ENCODE measurements around the gene SP100. TPM values are rescaled to one million over a fixed set of nuclear protein-coding genes. Genes with fewer than 3 reads are reported as not detected.

The SP100 gene
- total RNA-seq, 1 donor from 2014 or later = 64.8 TPM

DNA sequence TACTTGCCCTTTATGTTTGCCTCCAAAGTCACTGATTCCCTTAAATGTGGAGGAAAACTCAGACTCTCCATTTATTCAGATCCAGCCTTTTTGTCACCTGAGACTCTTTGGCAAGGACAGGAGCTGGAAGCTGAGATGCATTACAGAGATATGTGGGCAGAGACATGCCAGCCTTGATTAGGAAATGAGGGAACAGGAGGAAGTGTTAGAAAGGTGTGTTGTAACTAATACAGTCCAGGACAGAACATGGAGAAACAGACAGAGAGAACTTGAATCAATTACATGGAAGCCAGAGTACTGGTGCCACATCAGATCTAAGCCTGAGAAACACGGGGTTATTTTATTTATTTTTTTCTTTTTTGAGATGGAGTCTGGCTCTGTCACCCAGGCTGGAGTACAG, 79.0 kb downstream of the SP100 start:
- TF ChIP-seq POLR2AphosphoS5 (IDR thresholded peaks at IDR 0.05; ENCODE audit: insufficient read depth in 1 of 2, low read depth in 1 of 2) = no peak
- no peaks in the 10 kb centered on the region for H3K27me3 ChIP-seq
- intact Hi-C loops (cut with DNase I) = no loop called here
- no peaks in the 10 kb centered on the region for H3K4me1 ChIP-seq
- H3K27ac ChIP-seq = no peak overlapping the region
- H3K9me3 ChIP-seq = no peaks in the 10 kb centered on the region
- no peak for DNase-seq (ENCODE audit: extremely low spot score in 2 of 2)
- peaks cover 0 to 40% of the 10 kb centered on the region in 2 donors for H3K36me3 ChIP-seq
- H3K4me3 ChIP-seq = no peak overlapping the region

DNA sequence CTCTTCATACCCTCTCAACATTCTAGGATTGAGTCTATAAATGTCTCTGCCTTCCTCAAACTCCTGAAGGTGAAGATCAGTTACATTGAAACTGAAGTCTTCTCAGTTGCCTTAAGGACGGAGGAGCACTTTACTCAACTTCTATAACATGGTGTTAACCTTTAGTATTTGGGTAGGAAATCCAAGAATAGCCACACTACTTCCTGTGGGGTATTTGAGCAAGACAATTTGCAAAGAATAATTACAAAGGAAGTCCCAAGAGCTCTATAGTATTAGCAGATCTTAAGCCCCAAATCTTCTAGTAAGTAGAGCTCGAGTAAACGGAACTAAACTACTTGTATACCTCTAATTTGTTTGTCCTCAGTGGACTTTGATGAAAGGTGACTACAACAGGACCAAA, 80.9 kb downstream of the SP100 start:
- DNase-seq (ENCODE audit: extremely low spot score in 2 of 2) = no peak
- Histone ChIP-seq H3K4me3 (no peak overlapping the region), H3K9me3 (no peaks in the 10 kb centered on the region), H3K27me3 (no peaks in the 10 kb centered on the region), H3K27ac (no peak overlapping the region), H3K36me3 (peaks cover 0 to 23% of the 10 kb centered on the region in 2 donors), H3K4me1 (no peaks in the 10 kb centered on the region)
- TF ChIP-seq, protein P1, sequence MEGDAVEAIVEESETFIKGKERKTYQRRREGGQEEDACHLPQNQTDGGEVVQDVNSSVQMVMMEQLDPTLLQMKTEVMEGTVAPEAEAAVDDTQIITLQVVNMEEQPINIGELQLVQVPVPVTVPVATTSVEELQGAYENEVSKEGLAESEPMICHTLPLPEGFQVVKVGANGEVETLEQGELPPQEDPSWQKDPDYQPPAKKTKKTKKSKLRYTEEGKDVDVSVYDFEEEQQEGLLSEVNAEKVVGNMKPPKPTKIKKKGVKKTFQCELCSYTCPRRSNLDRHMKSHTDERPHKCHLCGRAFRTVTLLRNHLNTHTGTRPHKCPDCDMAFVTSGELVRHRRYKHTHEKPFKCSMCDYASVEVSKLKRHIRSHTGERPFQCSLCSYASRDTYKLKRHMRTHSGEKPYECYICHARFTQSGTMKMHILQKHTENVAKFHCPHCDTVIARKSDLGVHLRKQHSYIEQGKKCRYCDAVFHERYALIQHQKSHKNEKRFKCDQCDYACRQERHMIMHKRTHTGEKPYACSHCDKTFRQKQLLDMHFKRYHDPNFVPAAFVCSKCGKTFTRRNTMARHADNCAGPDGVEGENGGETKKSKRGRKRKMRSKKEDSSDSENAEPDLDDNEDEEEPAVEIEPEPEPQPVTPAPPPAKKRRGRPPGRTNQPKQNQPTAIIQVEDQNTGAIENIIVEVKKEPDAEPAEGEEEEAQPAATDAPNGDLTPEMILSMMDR (IDR thresholded peaks at IDR 0.05) = no peak
- TF ChIP-seq POLR2A (IDR thresholded peaks at IDR 0.05) = no peak
- intact Hi-C loops (cut with DNase I) = no loop called here

DNA sequence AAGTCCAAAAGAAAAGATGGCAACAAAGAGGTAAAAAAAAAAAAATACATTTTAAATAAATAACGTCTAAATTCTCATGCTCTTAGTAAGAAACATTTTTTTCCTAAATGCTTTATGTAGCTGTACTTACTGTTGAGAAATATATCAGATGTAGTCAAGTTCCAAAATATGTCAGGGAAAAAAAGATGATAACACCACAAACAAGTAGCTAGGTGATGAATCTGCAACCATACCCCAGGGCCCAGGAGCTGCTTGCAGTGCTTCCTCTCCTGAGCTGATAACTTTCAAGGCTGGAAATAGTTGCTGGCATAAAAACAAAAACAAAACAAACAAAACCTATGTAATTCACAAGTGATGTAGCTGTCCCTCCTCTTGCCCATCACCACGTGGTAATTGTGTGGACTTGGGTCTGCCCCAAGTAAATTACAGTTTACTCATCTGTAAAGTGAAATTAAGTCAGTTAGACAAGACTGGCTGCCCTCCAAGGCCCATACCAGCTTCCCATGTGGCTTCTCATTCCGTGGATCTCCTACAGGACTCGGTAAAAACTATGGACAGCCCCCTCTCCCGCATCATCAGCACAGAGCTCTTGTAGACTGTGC, 82.6 kb downstream of the SP100 start:
- Histone ChIP-seq H3K27ac (no peak overlapping the region), H3K36me3 (peaks cover 0 to 23% of the 10 kb centered on the region in 2 donors), H3K4me1 (no peaks in the 10 kb centered on the region), H3K9me3 (no peaks in the 10 kb centered on the region), H3K27me3 (no peaks in the 10 kb centered on the region), H3K4me3 (no peak overlapping the region)
- intact Hi-C loops (cut with DNase I) = no loop called here
- no peak for TF ChIP-seq POLR2AphosphoS5 (IDR thresholded peaks at IDR 0.05; ENCODE audit: insufficient read depth in 1 of 2, low read depth in 1 of 2)
- TF ChIP-seq, protein P1 (IDR thresholded peaks at IDR 0.05) = no peak
- TF ChIP-seq POLR2A (IDR thresholded peaks at IDR 0.05) = no peak
- DNase-seq (ENCODE audit: extremely low spot score in 2 of 2) = no peak

DNA sequence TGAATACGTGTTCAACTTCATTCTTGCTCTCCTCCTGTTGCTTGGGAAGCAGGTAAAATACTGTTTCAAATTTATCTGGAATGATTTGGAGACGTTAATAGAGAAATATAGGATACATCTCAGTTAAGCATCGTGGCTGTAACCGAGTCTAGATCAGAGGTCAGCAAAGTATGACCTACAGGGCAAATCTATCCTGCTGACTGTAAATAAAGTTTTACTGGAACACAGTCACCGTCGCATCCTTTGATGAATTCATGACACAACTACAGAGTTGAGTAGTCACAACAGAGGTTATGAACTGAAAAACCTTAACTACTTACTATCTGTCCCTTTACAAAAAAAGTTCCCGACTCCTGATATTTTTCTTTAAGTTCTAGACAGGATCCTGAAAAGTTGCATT, 86.6 kb downstream of the SP100 start:
- peaks cover 0 to 26% of the 10 kb centered on the region in 2 donors for H3K36me3 ChIP-seq
- no peak overlapping the region for H3K27ac ChIP-seq
- H3K27me3 ChIP-seq = no peaks in the 10 kb centered on the region
- H3K4me1 ChIP-seq = no peaks in the 10 kb centered on the region
- DNase-seq (ENCODE audit: extremely low spot score in 2 of 2) = no peak
- H3K9me3 ChIP-seq = no peaks in the 10 kb centered on the region
- intact Hi-C loops (cut with DNase I) = no loop called here
- TF ChIP-seq, protein P1 (IDR thresholded peaks at IDR 0.05) = no peak
- no peak for TF ChIP-seq POLR2A (IDR thresholded peaks at IDR 0.05)
- TF ChIP-seq POLR2AphosphoS5 (IDR thresholded peaks at IDR 0.05; ENCODE audit: insufficient read depth in 1 of 2, low read depth in 1 of 2) = no peak
- H3K4me3 ChIP-seq = no peak overlapping the region

DNA sequence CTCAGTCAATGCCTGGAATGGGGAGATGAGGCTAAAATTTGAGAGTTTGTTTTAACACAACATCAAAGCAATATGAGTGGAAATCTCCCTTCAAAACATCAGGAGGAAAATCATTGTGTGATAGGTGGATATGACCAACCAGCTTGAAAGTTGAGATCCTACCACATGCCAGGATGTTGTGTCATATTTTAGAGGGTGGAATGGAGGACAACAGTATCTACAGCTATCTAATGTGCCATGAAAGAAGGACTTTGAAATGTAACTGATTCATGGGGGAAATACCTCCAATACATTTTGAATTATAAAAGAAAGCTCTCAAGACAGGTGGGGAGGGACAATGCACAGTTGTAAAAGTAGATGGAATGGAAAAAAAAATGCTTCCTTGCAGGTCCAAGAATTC, 87.8 kb downstream of the SP100 start:
- Histone ChIP-seq H3K9me3 (no peaks in the 10 kb centered on the region), H3K4me1 (no peaks in the 10 kb centered on the region), H3K4me3 (no peak overlapping the region), H3K36me3 (peaks cover 0 to 25% of the 10 kb centered on the region in 2 donors), H3K27me3 (no peaks in the 10 kb centered on the region), H3K27ac (no peak overlapping the region)
- no peak for DNase-seq (ENCODE audit: extremely low spot score in 2 of 2)
- intact Hi-C loops (cut with DNase I) = no loop called here
- TF ChIP-seq POLR2AphosphoS5 (IDR thresholded peaks at IDR 0.05; ENCODE audit: insufficient read depth in 1 of 2, low read depth in 1 of 2) (no peak), POLR2A (IDR thresholded peaks at IDR 0.05) (no peak)
- TF ChIP-seq, protein P1 (IDR thresholded peaks at IDR 0.05) = no peak

Measured in vagina (tissue), 2 donors.